Thyroid gland (tissue), 4 donors: ENCODE data around the gene MCM3AP. TPM values are rescaled to one million over a fixed set of nuclear protein-coding genes. Genes with fewer than 3 reads are reported as not detected.
A peak's percentile ranks its signal among the peaks of the same experiment; 100 is the strongest.

ENCODE experiments used
- DNase-seq, 2 donors: peaks; one replicate each; pipeline ENCODE4 v3.0.0-alpha.2; 2019
- H3K27ac ChIP-seq, 3 donors: fragments of 200-600 bp; sonication (generic); 1 replicate in 2 of 3; 2 replicates in 1 of 3; pipeline ENCODE4 v1.5.1; 2016 to 2019; ENCODE audit warnings: mild to moderate bottlenecking in 1 of 3, moderate library complexity in 1 of 3
- H3K27me3 ChIP-seq: fragments of 200-600 bp; sonication (generic); one replicate; pipeline ENCODE4 v1.5.1; 2019
- H3K36me3 ChIP-seq, 2 donors: fragments of 200-600 bp; sonication (generic); one replicate each; pipeline ENCODE4 v1.5.1; 2016 to 2019
- H3K4me1 ChIP-seq, 2 donors: fragments of 200-600 bp; sonication (generic); one replicate each; pipeline ENCODE4 v1.5.1; 2017 to 2019
- H3K4me3 ChIP-seq, 3 donors: fragments of 200-600 bp; sonication (generic); replicated peaks in 1 of 3; 1 replicate in 2 of 3; 2 replicates in 1 of 3; pipeline ENCODE4 v1.5.1; 2016; ENCODE audit warnings: mild to moderate bottlenecking in 1 of 3
- H3K9me3 ChIP-seq: fragments of 200-600 bp; sonication (generic); one replicate; pipeline ENCODE4 v1.5.1; 2017
- POLR2A ChIP-seq, 2 donors: fragments of 450-650 bp; IDR thresholded peaks; one replicate each; pipeline ENCODE4 v1.6.1; 2017; ENCODE audit warnings: antibody characterized with exemption in 2 of 2, mild to moderate bottlenecking in 2 of 2, moderate library complexity in 1 of 2
- WGBS, 2 donors: methylation state at CpG; one replicate each; pipeline ENCODE4 v1.1.5; 2017; 5-methylcytosine and 5-hydroxymethylcytosine counted together
- intact Hi-C: fragments of 100-400 bp; cut with DNase I; formaldehyde crosslinking; loops from one replicate; pipeline ENCODE4 v1.15.1; 2023
- total RNA-seq, 4 donors: library from RNA; depleted of rRNA; stranded (reverse); fragments of >200 nt; gene quantifications; one replicate each; pipeline ENCODE4 v1.2.3, GENCODE V29; 2016
- TF ChIP-seq, protein P1 (sequence below), 6 experiments: fragments of 200-600 bp in 3 of 6; fragments of 450-650 bp in 3 of 6; sonication (generic) in 3 of 6; IDR thresholded peaks; one replicate each; pipeline ENCODE4 v1.5.1; 2016 to 2019; ENCODE audit warnings: antibody characterized with exemption in 6 of 6, mild to moderate bottlenecking in 2 of 6, inconsistent platforms in 1 of 6, moderate library complexity in 1 of 6

MCM3AP gene
- total RNA-seq, 4 donors from 2014 or later = 65.7 to 116 (median 81.0) TPM

DNA sequence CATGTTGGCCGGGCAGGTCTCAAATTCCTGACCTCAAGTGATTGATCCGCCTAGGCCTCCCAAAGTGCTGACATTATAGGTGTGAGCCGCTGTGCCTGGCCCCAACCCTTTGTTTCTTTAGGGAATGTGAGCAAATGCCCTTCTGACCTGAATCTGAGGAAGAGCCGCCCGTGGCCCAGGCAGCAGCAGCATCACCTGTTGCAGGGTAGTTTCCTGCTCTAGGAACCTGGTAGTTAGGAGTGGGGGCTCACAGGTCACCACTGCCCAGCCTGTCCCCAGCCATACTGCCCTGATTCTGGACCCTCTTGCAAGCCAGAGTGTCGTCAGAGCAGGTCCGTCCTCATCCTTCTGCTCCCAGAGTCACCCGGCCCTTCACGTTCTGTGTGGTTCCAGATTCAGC is 13.8 kb upstream of the MCM3AP start:
- WGBS, 2 donors = 86 to 94% methylated on average over 7 to 9 of the region's 9 CpGs
- no peak for DNase-seq
- Histone ChIP-seq H3K4me3 (no peak overlapping the region), H3K27ac (no peak overlapping the region), H3K9me3 (no peaks in the 10 kb centered on the region), H3K27me3 (no peaks in the 10 kb centered on the region), H3K4me1 (peaks cover 8 to 10% of the 10 kb centered on the region in 2 donors), H3K36me3 (no peaks in the 10 kb centered on the region)
- intact Hi-C loops = no loop called here
- TF ChIP-seq, protein P1, sequence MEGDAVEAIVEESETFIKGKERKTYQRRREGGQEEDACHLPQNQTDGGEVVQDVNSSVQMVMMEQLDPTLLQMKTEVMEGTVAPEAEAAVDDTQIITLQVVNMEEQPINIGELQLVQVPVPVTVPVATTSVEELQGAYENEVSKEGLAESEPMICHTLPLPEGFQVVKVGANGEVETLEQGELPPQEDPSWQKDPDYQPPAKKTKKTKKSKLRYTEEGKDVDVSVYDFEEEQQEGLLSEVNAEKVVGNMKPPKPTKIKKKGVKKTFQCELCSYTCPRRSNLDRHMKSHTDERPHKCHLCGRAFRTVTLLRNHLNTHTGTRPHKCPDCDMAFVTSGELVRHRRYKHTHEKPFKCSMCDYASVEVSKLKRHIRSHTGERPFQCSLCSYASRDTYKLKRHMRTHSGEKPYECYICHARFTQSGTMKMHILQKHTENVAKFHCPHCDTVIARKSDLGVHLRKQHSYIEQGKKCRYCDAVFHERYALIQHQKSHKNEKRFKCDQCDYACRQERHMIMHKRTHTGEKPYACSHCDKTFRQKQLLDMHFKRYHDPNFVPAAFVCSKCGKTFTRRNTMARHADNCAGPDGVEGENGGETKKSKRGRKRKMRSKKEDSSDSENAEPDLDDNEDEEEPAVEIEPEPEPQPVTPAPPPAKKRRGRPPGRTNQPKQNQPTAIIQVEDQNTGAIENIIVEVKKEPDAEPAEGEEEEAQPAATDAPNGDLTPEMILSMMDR (IDR thresholded peaks at IDR 0.05) = no peak
- no peak for TF ChIP-seq POLR2A (IDR thresholded peaks at IDR 0.05)

DNA sequence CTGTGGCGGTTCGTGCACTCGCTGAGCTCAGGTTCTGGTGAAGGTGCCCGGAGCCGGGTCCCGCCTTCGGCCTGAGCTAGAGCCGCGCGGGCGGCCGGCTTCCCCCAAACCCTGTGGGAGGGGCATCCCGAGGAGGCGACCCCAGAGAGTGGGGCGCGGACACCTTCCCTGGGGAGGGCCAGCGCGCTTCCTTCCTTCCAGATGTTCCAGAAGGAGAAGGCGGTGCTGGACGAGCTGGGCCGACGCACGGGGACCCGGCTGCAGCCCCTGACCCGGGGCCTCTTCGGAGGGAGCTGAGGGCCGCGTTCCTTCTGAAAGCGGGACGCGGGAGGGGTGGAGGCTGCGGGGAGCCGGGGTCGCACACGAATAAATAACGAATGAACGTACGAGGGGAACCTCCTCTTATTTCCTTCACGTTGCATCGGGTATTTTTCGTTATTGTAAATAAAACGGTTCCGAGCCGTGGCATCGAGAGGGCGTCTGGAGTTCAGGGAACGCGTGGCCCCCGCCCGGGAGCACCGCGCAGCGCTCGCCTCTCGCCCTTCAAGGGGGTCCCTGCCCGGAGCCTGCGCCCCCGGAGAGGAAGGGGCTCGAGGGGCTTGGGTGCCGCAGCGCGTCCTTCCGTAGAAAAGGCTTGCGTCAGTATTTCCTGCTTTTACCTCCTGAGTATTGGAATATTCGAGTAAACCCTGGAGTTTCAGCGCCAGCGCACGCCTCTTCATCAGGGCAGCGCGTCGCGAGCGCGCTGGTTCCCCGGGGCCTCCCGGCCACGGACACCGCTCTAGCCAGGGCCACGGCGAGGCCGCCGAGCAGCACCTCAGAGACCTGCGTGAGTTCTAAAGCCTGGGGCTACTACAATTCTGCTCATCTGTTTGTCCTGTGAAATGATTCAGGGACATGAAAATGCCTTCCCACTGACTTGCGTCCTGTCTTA is 12.2 kb upstream of the MCM3AP start:
- Histone ChIP-seq H3K4me1 (peaks cover 8 to 10% of the 10 kb centered on the region in 2 donors), H3K9me3 (no peaks in the 10 kb centered on the region), H3K27me3 (no peaks in the 10 kb centered on the region), H3K36me3 (no peaks in the 10 kb centered on the region), H3K4me3 (peak overlapping the region in 2 of 3 donors; percentile 1 to 42), H3K27ac (peak overlapping the region in 2 of 3 donors; percentile 24 to 27)
- 4 to 12% methylated on average over 29 to 42 of the region's 84 CpGs for WGBS, 2 donors
- TF ChIP-seq, protein P1 (IDR thresholded peaks at IDR 0.05) = no peak
- no peak for TF ChIP-seq POLR2A (IDR thresholded peaks at IDR 0.05)
- intact Hi-C loops = no loop called here
- DNase-seq = peak; percentile 9 to 22

DNA sequence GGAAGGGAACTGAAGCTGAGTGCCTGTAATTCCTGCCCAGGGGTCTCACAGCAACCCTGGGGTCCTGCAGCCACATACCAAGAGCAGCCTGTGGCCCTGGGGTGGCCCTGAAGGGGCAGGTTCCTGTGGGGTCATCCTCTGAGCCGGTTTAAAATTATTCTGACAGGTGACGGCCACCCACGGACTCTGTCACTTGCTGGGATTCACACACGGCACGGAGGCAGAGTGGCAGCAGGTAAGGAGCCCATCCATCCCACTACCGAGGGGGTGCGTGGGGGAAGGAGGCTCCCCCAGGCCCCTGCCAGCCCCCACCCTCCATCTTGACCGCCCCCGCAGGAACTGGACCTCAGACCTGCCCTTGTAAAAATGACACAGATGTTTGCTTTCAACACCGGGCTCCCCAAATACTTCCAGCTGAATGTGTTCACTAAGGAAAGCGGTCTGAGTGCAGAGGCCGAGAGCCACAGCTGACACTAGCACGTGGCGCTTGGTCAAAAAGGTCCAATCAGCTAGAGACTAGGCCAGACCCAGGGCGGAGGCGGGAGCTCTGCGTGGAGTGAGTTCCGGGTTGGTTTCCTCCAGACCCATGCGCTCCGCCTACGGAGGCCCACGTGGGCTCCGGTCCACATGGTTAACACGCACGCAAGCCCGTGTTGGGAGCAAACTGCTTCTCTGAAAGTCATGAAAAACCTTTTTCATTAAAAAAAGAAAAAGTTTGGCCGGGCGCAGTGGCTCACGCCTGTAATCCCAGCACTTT is 10.8 kb upstream of the MCM3AP start:
- peaks cover 0 to 7% of the 10 kb centered on the region in 2 donors for H3K36me3 ChIP-seq
- intact Hi-C loops = no loop called here
- no peak overlapping the region for H3K4me3 ChIP-seq
- 50 to 58% methylated on average over 9 to 10 of the region's 29 CpGs for WGBS, 2 donors
- H3K27me3 ChIP-seq = no peaks in the 10 kb centered on the region
- DNase-seq = peak; percentile 57 to 66
- H3K9me3 ChIP-seq = no peaks in the 10 kb centered on the region
- H3K27ac ChIP-seq = no peak overlapping the region
- TF ChIP-seq POLR2A (IDR thresholded peaks at IDR 0.05) = no peak
- TF ChIP-seq, protein P1 (IDR thresholded peaks at IDR 0.05) = no peak
- peaks cover 8 to 10% of the 10 kb centered on the region in 2 donors for H3K4me1 ChIP-seq

DNA sequence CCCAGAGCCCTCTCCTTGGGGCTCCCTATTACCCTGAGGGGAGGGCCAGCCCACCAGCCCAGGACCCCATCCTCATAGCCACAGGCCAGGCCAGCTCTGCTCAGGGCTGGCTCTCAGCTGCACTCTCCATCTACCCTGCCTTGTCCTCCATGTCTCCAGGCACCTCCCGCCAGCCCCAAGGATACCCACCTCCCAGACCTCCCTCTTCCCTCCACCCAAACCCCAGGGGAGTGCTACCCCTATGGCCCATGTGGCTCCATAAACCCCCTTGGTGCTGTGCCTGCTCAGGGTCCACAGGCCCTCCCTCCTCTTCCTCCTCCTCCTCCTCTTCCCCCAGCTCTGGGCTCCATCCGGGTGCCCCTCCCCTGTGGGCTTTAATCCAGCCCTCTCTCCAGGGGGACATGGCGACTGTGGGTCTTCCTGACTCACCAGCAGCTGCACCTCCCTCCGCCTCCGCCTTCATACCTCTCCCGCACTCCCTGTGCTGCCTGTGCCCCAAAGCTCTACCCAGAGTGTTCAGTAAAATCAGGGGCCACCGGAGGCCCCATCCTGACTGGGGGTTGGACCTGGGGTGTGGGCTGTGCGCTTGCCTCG is 9.9 kb upstream of the MCM3AP start:
- H3K36me3 ChIP-seq = peaks cover 0 to 7% of the 10 kb centered on the region in 2 donors
- H3K9me3 ChIP-seq = no peaks in the 10 kb centered on the region
- 56 to 57% methylated on average over 8 to 9 of the region's 9 CpGs for WGBS, 2 donors
- peaks cover 8 to 10% of the 10 kb centered on the region in 2 donors for H3K4me1 ChIP-seq
- H3K27ac ChIP-seq = no peak overlapping the region
- TF ChIP-seq POLR2A (IDR thresholded peaks at IDR 0.05) = no peak
- TF ChIP-seq, protein P1 (IDR thresholded peaks at IDR 0.05) = no peak
- H3K4me3 ChIP-seq = no peak overlapping the region
- intact Hi-C loops = no loop called here
- DNase-seq = no peak
- no peaks in the 10 kb centered on the region for H3K27me3 ChIP-seq
